ENCODE results near the gene CGB8. TPM values are rescaled to one million over a fixed set of nuclear protein-coding genes. Genes with fewer than 3 reads are reported as not detected.
"Not testable (repeated sequence)": the region's sequence is repeated elsewhere in the genome, so short reads cannot be mapped to it uniquely, and the experiment has no call there.

CGB8 gene
- total and polyA plus RNA-seq, 2 of the 4 experiments (the other 2 are of a cell fraction) = 0.48 TPM; not detected in 1

- H2BK120ac ChIP-seq (ENCODE audit: low read depth, low read length); ATAC-seq (ENCODE audit: low read depth); H4K5ac ChIP-seq (ENCODE audit: low read depth, low read length); H3K4me3 ChIP-seq (ENCODE audit: insufficient read depth, low read depth, low read length); DNase-seq; H3K4me2 ChIP-seq (ENCODE audit: low read depth, low read length); H2BK15ac ChIP-seq (ENCODE audit: low read depth, low read length); H2AK9ac ChIP-seq (replicated peaks; ENCODE audit: low read depth, low read length, poor library complexity); H2BK5ac ChIP-seq (ENCODE audit: low read depth, low read length, poor library complexity, severe bottlenecking); H3K4me1 ChIP-seq (ENCODE audit: control insufficient read depth, insufficient read depth, low read length); CTCF ChIA-PET; intact Hi-C loops (cut with micrococcal nuclease); H4K20me1 ChIP-seq (ENCODE audit: insufficient read depth, low read length); H2AFZ ChIP-seq (replicated peaks; ENCODE audit: low read length, poor library complexity); BruUV-seq (replicated peaks); H3K14ac ChIP-seq (replicated peaks; ENCODE audit: low read depth, low read length); H4K8ac ChIP-seq (ENCODE audit: low read depth in 2 of 2, low read length in 2 of 2); H2BK20ac ChIP-seq (ENCODE audit: low read depth, low read length); H3K9ac ChIP-seq (ENCODE audit: low read depth, low read length); H3K36me3 ChIP-seq (ENCODE audit: control insufficient read depth, insufficient read depth, low read length); H3K18ac ChIP-seq (ENCODE audit: low read depth, low read length); H3K79me1 ChIP-seq (ENCODE audit: low read depth in 1 of 2, low read length in 2 of 2); H3K56ac ChIP-seq (ENCODE audit: extremely low read depth, insufficient read depth, low read length); H3K27ac ChIP-seq (ENCODE audit: insufficient read depth, low read length); H3K23ac ChIP-seq (ENCODE audit: low read depth, low read length); H3K9me3 ChIP-seq (ENCODE audit: control insufficient read depth, insufficient read depth, low read length); POLR2A ChIA-PET (ENCODE audit: unreplicated experiment); in situ Hi-C loops (cut with MboI; ENCODE audit: low sequenced_read_pairs); dilution Hi-C loops (cut with HindIII; ENCODE audit: low sequenced_read_pairs, unreplicated experiment); H3K4ac ChIP-seq (ENCODE audit: low read depth, low read length); H3K27me3 ChIP-seq (ENCODE audit: control insufficient read depth, insufficient read depth, low read length); H4K91ac ChIP-seq (ENCODE audit: insufficient read depth, low read depth, low read length); H2AK5ac ChIP-seq (ENCODE audit: low read depth, low read length); H3K9me1 ChIP-seq (ENCODE audit: insufficient read depth, low read length): not testable (repeated sequence)
- WGBS, 2 experiments (ENCODE audit: extremely low coverage in 2 of 2, insufficient read length in 1 of 2) = no CpG with 5 or more reads among the region's 28 CpGs
- TF ChIP-seq CTCF (conservative IDR thresholded peaks at IDR 0.05; ENCODE audit: low read depth, low read length) = peak; percentile 15; the same call in 1 of the 2 replicates
Measured at GRCh38 chr19:49031642-49032301, 17.1 kb downstream of the CGB8 start, which contains the start of gene CGB2. Gene CGB2, plus strand, starts transcription at chr19:49031890. Its CDS starts 206 bp downstream, at chr19:49032096.

GRCh38 chr19:49030323-49030722 is 18.6 kb downstream of the CGB8 start:
- H2AK5ac ChIP-seq (ENCODE audit: low read depth, low read length); in situ Hi-C loops (cut with MboI; ENCODE audit: low sequenced_read_pairs); H4K91ac ChIP-seq (ENCODE audit: insufficient read depth, low read depth, low read length); H2BK5ac ChIP-seq (ENCODE audit: low read depth, low read length, poor library complexity, severe bottlenecking); H4K5ac ChIP-seq (ENCODE audit: low read depth, low read length); H3K18ac ChIP-seq (ENCODE audit: low read depth, low read length); H4K8ac ChIP-seq (ENCODE audit: low read depth in 2 of 2, low read length in 2 of 2); intact Hi-C loops (cut with micrococcal nuclease); H3K9me3 ChIP-seq (ENCODE audit: control insufficient read depth, insufficient read depth, low read length); H3K36me3 ChIP-seq (ENCODE audit: control insufficient read depth, insufficient read depth, low read length); H3K23ac ChIP-seq (ENCODE audit: low read depth, low read length); POLR2A ChIA-PET (ENCODE audit: unreplicated experiment); H3K9ac ChIP-seq (ENCODE audit: low read depth, low read length); H3K4me1 ChIP-seq (ENCODE audit: control insufficient read depth, insufficient read depth, low read length); H3K27me3 ChIP-seq (ENCODE audit: control insufficient read depth, insufficient read depth, low read length); ATAC-seq (ENCODE audit: low read depth); H3K4ac ChIP-seq (ENCODE audit: low read depth, low read length); H3K9me1 ChIP-seq (ENCODE audit: insufficient read depth, low read length); H3K4me2 ChIP-seq (ENCODE audit: low read depth, low read length); CTCF ChIA-PET; BruUV-seq (replicated peaks); H3K56ac ChIP-seq (ENCODE audit: extremely low read depth, insufficient read depth, low read length); H4K20me1 ChIP-seq (ENCODE audit: insufficient read depth, low read length); H3K14ac ChIP-seq (replicated peaks; ENCODE audit: low read depth, low read length); H3K79me1 ChIP-seq (ENCODE audit: low read depth in 1 of 2, low read length in 2 of 2); H2AFZ ChIP-seq (replicated peaks; ENCODE audit: low read length, poor library complexity); H2AK9ac ChIP-seq (replicated peaks; ENCODE audit: low read depth, low read length, poor library complexity); H2BK20ac ChIP-seq (ENCODE audit: low read depth, low read length); H3K4me3 ChIP-seq (ENCODE audit: insufficient read depth, low read depth, low read length); H2BK120ac ChIP-seq (ENCODE audit: low read depth, low read length); DNase-seq; dilution Hi-C loops (cut with HindIII; ENCODE audit: low sequenced_read_pairs, unreplicated experiment); H2BK15ac ChIP-seq (ENCODE audit: low read depth, low read length); H3K27ac ChIP-seq (ENCODE audit: insufficient read depth, low read length): not testable (repeated sequence)
- no CpG with 5 or more reads among the region's 8 CpGs for WGBS, 2 experiments (ENCODE audit: extremely low coverage in 2 of 2, insufficient read length in 1 of 2)

All from IMR-90 (cell line).